Head of caudate nucleus (tissue), 42 donors: ENCODE measurements around the gene SECTM1.
A peak's percentile ranks its signal among the peaks of the same experiment; 100 is the strongest.
"Not testable (repeated sequence)": the region's sequence is repeated elsewhere in the genome, so short reads cannot be mapped to it uniquely, and the experiment has no call there.

ENCODE experiments used
- DNase-seq, 42 donors: peaks; one replicate each; pipeline versions ENCODE4 v3.0.0 to v3.0.0-alpha.2; 2020 to 2021; ENCODE audit warnings: mixed read lengths in 7 of 42
- intact Hi-C: fragments of 100-400 bp; cut with DNase I; formaldehyde crosslinking; loops from one replicate; pipeline ENCODE4 v1.15.0; 2022

The SECTM1 gene

DNA sequence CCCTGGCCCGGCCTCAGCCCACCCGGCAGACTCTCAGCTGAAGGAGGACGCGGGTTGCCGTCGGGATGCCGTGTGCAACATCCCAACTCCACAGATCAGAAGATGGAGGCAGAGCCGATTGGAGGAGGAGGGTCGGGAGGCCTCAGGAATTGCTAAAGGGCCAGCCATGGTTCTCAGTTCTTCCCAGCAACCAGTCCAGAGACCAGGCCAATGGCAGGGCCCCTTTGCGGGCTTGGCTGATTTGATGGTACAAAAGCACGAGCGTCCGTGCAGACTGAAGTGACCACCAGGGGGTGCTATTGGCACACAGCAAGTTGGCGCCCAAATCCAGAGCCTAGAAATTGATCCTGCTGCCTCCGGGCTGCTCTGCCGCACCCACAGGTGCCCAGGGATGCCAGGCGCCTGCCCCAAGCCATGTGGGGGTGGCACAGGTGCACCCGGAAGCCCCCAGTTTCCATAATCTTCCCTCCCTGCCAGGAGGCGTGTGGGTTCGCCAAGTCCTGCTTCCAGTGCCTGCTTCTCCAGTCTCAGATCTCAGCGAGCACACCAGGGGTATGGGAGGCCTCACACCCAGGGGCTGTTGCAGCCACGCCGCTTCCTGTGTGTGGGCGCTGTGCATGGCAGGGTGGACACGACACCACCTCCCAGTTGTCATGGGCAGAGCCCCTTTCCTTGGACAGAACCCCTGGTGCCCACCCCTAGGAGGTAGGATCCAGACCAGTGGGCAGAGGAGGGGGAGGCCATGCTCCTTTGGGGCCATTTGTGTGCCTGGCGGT, 18.3 kb upstream of the SECTM1 start:
- DNase-seq, result peak; percentile 65 to 94 (median 86)

DNA sequence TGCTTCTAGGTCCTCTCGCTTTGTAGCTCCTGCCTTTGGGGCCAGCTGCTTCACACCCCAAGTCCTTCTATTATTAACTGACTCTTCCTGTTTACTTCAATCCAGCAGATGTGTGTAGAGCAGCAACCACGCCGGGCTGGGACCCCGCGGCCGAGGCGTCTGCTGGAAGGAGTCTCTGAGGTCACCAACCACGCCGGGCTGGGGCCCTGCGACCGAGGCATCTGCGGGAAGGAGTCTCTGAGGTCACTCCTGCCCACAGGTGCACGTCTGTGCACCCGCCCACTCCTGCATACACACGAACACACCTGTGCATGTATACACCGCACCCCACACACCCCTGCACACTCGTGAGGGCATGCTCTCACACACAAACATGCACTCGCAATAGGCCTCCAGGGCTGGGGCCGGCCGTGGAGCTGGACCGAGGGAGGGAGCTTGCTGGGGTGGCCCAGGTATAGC, 17.7 kb upstream of the SECTM1 start:
- DNase-seq, result no peak

More for the DNA sequence above, 18.3 kb upstream of the SECTM1 start:
- intact Hi-C loops, result loop anchor here (5.0 kb wide), 1 partner anchor 60 kb away; no protein-coding TSS in a partner anchor

DNA sequence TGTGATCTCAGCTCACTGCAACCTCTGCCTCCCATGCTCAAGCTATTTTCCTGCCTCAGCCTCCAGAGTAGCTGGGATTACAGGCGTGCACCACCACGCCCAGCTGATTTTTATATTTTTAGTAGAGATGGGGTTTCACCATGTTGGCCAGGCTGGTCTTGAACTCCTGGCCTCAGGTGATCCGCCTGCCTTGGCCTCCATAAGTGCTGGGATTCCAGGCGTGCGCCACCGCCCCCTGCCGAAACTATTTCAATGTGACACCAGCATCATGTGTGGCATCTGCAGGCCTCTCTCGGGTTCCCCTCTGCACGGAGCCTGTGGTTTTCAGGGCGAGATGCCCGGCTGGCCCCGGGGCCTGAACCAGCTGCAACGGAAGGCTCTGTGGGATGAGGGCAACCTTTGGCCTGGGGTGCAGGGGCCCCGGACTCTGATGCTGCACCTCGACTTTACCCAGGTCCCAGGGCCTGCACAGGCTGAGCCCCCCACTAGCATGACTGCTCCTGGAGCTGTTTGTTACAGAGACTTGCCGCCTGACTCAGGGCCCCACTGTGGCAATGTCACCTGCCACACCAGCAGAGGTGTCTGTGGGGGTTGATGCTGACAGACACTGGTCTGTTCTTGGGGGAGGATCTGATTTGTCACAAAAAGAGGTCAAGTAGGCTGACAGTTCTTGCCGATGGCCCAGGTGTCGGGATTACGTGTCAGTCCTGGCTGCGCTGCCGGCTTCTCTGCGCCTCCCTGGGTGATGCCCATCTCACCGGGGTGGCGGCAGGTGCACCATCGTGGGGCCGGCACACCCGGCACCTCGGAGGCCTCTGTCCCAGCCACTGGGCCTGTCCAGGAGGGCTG, 16.8 kb upstream of the SECTM1 start:
- intact Hi-C loops, result loop anchor here (5.0 kb wide), 1 partner anchor 62 kb away; no protein-coding TSS in a partner anchor
- DNase-seq, result no peak

More for the DNA sequence above, 17.7 kb upstream of the SECTM1 start:
- intact Hi-C loops, result loop anchor here (5.0 kb wide), 1 partner anchor 61 kb away; no protein-coding TSS in a partner anchor

DNA sequence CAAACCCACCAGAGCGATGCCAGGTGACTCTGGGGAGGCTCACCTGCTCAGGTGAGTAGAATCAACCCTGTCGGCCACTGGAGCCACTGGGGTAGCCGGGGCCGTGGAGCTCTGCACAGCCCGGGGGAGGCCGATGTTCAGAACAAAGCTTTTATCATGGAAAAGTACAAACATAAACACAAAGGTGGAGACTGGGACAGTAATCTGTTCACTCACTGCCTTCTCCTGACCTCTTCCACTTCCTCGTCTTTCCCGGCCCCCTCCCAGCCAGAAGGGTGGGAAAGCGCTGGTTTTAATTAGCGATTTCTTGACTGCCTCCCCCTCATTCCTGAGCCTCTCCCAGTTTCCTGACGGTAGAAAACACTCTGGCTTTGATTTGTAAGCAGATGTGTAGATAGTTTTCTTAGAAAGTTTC, 15.7 kb upstream of the SECTM1 start:
- intact Hi-C loops, result no loop called here
- no peak for DNase-seq

- DNase-seq, result no peak
- intact Hi-C loops, result no loop called here
Observed at GRCh38 chr17:82348866-82349265, 15.3 kb upstream of the SECTM1 start.

DNA sequence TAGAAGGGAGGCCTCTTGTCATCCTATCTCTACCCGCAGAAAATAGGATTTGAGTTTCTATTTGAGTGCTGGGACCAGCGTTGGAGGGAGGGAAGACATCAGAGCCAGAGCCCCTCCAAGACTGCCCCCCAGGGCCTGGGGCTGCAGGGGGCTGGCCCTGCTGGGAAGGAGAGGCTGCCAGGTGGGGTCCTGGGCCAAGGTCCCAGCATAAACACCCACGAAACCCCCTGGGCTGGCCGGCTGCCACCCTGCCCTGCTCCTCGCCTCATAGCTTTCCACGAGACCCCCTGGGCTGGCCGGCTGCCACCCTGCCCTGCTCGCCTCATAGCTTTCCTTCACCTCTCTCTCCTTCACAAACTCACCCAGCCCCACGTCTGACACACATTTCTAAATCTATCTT, 14.9 kb upstream of the SECTM1 start:
- no peak for DNase-seq
- intact Hi-C loops, result no loop called here

DNA sequence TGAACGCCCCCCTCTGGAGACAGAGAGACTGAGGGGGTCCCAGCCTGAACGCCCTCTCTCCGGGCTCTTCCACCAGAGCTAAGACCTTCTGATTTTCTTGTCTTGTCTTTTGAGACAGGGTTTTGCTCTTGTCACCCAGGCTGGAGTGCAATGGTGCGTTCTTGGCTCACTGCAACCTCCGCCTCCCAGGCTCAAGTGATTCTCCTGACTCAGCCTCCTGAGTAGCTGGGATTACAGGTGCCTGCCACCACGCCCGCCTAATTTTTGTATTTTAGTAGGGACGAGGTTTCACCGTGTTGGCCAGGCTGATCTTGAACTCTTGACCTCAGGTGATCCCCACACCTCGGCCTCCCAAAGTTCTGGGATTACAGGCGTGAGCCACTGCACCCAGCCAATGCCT, 14.4 kb upstream of the SECTM1 start:
- DNase-seq, intact Hi-C loops: not testable (repeated sequence)

DNA sequence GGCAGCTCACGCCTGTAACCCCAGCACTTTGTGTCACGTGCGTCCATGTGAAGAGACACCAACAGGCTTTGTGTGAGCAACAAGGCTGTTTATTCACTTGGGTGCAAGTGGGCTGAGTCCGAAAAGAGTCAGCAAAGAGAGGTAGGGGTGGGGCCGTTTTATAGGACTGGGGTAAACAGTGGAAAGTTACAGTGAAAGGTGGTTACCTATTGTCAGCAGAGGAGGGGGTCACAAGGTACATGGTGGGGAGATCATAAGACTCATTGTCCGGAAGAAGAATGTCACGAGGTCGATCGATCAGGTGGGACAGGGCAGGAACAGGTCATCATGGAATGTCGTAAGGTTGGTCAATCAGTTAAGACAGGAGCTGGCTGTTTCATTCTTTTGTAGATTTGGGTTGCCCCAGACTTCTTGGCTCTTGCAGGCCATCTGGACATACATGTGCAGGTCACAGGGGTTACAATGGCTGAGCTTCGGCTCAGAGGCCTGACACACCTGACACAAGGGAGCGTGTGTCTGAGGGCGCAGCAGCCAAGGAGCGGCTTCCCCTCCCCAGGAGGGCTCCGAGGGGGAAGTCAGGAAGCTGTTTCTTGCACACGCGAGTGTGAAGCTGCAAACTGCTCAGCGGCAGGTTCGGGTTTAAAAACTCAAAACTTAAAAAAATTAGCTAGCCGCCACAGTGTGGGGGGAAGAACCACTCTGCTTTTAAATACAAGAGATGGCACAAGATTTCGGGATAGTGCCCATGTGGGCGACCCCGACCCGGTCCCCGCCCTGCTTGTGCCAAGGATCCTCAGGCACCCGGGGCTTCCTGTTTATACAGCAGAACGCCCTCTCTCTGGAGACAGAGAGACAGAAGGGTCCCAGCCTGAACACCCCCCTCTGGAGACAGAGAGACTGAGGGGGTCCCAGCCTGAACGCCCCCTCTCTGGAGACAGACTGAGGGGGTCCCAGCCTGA, 13.1 kb upstream of the SECTM1 start:
- DNase-seq, result no peak
- intact Hi-C loops, result no loop called here

DNA sequence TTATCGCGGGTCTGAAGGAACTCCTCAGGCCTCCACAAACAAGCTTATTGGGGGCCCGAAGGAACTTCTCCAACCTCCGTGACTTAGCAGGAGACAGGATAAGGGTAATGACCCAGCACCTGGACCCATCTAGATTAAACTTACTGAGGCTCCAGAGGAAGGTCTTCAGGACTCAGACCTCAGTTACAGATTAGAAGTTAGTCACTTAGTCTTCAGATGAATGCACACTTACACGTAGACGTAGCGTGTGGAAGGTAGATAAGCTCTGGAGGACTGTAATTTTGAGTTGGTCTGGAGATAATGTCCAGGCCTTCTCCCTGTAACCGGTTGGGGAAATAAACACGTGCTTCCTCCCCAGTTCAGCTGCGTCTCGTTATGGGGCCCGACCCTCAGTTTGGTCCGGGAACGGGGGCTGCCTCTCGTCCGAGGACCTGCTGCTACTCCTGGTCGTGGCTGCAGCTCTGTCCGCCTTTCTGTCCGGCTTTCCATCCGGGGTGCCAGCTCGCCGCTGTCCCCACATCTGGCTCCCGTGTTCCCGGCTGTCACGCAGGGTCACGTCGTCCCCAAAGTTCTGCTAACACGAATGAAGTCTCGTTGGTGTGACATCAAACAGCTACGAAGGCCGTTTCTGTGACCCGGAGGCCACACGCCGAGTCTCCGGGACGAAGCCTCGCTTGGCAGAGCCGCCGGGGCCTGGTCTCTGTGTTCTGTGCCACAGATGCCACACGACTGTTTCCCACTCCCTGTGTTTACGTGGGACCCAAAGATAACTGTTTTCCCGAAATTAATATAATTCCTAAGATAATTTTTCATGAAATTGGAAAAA, 11.8 kb upstream of the SECTM1 start:
- no peak for DNase-seq
- intact Hi-C loops, result no loop called here

GRCh38 chr17:82344175-82344907, 10.8 kb upstream of the SECTM1 start:
- intact Hi-C loops, result no loop called here
- DNase-seq, result no peak

- intact Hi-C loops, result no loop called here
- DNase-seq, result no peak
Observed at GRCh38 chr17:82343560-82343959, 10.0 kb upstream of the SECTM1 start.

DNA sequence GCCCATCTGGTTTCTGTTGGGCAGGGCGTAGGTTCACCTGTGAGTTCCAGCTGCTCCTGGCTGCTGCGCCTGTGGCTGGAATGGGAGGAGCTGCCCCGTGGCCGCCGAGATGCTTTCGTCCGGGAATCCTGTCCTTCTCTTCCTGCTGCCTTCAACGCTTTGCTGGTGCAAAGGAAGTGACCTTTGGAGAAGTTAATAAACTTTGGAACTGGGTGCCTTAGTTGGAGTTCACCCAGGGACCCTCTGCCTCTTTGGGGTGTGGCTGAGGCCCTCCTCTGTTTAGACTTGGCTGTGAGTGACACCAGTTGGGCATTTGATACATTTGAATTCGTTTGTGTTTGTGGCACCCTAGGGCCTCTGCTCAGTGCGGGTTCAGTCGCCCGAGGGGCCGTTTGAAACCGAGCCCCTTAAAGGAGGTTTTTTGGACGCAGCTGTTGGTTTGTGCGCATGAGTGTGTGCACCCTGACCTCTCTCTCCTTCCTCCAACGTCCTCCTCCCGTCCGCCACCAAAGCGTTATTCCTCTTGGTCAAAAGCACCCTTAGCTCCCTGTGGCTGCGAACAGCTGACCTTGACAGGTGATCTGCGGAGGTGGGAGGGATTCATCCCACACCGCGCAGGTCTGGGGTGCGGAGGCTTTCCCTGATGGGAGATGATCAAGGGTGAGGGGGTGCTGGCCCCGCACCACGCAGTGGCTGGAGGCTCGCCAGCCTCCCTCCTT, 9.0 kb upstream of the SECTM1 start:
- intact Hi-C loops, result no loop called here
- no peak for DNase-seq

GRCh38 chr17:82339634-82340580, 6.3 kb upstream of the SECTM1 start:
- intact Hi-C loops, result no loop called here
- no peak for DNase-seq

- intact Hi-C loops, result no loop called here
- peak in 38 of 42 donors; percentile 31 to 83 (median 60) for DNase-seq
Observed at GRCh38 chr17:82338858-82339633, 5.5 kb upstream of the SECTM1 start.
